Activated CD8-positive, alpha-beta memory T cell treated with anti-CD3 and anti-CD28 coated beads, Interleukin-2, amount 50 U/mL, for 1 hour (primary cell): Measurements from ENCODE around the gene SLC13A5.
"Not testable (repeated sequence)": the region's sequence is repeated elsewhere in the genome, so short reads cannot be mapped to it uniquely, and the experiment has no call there.

Source experiments
- DNase-seq: peaks from one replicate; pipeline ENCODE4 v3.0.0-alpha.2; 2020; ENCODE audit errors: extremely low read depth

Gene SLC13A5

DNA sequence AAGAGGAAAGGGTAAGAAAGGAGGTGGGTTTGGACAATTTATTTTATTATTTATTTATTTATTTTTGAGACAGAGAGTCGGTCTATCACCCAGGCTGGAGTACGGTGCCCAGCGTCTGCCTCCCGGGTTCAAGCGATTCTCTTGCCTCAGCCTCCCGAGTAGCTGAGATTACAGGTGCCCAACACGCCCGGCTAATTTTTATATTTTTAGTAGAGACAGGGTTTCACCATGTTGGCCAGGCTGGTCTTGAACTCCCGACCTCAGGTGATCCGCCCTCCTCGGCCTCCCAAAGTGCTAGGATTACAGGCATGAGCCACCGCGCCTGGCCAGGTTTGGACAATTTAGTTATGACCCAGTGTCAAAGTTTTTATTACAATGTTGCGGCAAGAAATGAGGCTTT lies 50.0 kb downstream of the SLC13A5 start:
- DNase-seq = not testable (repeated sequence)

GRCh38 chr17:6661464-6661848 lies 51.7 kb downstream of the SLC13A5 start:
- DNase-seq = no peak

DNA sequence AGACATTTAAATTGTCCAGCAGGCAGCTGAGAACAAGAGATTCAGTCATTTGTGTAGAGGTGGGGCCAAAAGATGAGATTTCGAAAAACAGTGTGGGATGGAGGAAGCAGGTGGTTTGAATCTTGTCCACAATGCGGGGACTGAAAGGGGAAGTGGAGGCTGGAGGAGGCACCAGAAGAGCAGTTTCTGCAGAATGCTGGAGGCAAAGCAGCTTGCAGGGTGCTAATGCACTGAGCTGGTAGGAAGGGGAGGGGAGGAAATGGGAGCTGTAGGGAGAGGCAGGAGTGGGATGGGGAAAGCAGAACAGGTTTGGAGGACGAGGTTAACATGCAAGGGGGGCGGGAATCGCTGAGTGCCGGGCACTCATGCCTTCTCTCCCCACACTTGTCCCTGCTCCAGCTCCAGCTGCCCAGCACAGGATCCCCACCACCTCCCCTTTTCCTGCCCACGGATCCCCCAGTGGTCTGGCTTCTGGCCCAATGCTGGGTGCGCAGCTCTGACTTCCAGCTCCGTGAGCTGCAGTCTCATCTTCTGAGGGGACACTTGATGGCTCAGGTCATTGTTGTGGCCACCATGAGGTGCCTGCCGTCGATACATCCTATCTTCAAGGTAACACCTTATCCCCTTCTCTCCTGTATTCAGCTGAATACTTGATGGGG lies 52.2 kb downstream of the SLC13A5 start:
- no peak for DNase-seq

- DNase-seq = no peak
Measured at GRCh38 chr17:6660101-6660500, 53.1 kb downstream of the SLC13A5 start.

- DNase-seq = not testable (repeated sequence)
Measured at GRCh38 chr17:6658411-6658810, 54.8 kb downstream of the SLC13A5 start.

DNA sequence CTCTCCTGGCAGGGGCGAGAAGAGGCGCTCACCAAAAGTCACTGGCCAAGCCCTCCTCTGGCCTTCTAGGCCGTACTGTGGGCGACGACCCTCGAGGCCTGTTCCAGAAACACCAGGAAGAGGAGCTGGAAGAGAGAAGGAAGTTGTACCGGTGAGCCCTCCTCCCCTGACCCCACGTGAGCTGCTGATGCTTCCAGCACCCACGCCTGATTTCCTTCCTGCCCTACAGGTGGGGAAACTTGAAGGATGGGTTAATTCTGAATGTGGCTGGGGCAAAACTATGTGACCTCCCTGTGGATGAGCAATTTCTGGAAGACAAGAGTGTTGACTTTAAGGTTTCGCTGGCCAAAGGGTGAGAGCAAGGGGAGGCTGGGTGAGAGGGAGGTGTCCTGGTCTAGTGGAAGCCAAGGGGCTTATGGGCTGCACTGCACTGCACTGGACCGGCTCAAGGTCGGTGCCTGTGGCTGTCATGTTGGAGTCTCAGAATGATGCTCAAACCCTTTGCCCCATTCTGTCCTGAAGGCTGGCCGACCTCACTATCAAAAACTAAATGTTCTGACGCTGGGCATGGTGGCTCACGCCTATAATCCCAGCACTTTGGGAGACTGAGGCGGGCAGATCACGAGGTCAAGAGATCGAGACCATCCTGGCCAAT lies 55.4 kb downstream of the SLC13A5 start:
- no peak for DNase-seq

DNA sequence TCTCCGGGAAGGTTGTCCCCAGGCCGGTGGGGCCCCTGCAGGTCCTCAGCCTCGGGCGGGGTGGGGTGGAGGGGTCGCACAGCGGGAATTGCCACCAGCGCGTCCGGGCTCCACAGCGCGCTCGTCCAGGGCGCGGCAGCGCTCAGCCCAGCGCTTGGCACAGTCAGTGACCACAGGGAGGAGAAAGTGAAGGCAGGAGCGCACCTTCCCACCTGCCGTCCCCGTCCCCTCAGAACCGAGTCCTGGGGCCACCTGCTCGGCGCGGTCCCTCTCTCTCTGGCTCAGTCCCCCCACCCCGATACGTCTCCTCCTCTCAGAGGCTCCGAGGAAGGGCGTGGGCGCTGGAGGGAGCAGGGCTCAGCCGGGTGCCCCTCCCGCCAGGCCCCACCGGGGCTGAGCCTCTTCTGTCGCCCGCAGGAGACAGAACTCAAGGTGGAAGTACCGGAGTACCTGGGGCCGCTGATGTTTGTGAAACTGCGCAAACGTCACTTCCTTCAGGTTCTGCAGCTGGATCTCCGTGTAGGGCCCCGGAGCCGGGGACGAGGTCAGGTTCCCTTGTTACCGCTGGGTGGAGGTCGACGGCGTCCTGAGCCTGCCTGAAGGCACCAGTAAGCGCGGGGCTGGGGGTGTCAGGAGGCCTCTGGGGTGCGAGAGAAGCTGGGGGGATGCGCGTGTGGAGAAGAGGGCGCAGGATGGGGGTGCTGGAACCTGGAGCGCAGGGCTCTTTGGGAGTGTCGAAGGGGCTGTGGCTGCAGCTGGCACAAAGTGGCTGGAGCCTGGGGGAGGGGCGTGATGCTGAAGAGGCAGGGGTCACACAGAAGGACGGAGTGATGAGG lies 56.2 kb downstream of the SLC13A5 start:
- peak; percentile 39 for DNase-seq

DNA sequence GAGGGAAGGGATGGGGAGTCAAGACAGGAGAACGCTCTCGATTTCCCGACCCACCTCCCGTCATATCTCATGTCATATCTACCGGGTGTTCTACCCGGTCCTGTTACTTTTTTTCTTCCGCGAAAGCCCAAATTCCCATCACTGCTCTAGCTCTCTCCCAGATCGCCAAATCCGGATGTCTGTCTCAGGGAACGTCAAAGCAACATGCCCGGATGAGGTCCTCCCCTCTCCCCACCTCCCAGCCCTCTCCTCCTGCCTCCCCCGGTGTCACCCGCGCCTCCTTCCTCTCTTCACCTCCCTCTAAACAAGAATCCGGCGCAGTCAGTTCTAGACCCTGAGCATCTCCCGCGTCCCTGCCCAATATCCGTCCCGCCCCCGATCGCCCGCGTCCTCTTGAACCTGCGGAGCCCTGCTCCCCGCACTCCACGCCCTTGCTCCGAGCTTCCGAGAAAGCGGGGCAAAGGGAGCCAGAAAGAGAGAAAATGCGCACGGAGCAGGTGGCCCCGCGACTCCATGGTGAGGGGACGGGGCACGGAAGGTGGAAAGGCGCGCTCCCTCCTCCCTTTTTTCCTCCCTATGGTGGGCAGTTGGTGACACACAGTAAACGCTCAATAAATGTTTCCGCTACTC lies 57.3 kb downstream of the SLC13A5 start:
- not testable (repeated sequence) for DNase-seq

DNA sequence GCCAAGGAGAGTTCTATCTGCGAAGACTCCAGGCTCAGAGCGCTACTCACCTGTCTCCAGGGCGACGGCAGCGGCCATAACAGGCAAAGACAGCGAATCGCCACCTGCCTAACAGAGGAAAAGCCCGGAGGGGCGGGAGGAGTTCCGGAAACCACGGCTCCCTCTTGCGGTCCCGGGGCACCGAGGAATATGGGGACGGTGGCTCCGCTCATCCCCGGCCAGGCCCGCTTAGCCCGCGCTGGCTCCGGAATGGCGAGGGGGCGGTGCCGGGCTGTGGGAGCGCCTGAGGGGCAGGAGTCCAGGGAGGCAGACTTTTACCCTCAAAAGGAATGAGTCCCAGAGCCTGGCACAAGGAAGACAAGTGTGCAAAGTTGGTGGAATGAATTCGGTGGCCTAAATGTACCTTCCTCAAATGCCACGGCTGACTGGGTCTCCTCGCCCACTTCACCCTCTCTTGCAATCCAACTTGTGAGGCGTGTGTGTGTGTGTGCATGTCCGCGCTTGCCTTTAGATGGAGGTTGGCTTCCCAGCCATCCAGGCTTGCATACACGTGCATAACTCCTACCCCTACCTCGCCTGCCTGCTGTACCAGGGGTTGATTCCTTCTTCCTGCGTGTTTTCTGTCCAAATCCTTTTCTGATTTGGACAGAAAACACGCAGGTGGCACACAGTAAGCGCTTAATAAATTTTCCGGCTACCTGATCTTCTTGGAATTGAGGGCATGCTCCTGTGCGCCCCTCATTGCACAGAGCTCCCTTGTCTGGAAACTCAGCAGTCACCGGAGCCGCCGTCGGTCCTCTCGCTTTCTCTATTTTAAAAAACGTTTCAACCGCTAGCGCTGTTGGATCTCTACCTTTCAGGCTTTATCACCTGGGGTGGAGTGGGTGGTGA lies 58.1 kb downstream of the SLC13A5 start:
- no peak for DNase-seq

GRCh38 chr17:6651919-6652452 lies 61.2 kb downstream of the SLC13A5 start:
- no peak for DNase-seq

GRCh38 chr17:6651354-6651918 lies 61.7 kb downstream of the SLC13A5 start, which contains the start of the genes C17orf100 and MED31:
C17orf100 (plus strand) TSS chr17:6651762; CDS start chr17:6651914, 152 bp downstream.
MED31 (minus strand) TSS chr17:6651605; CDS start chr17:6651528, 77 bp downstream.
- DNase-seq = peak; percentile 86

DNA sequence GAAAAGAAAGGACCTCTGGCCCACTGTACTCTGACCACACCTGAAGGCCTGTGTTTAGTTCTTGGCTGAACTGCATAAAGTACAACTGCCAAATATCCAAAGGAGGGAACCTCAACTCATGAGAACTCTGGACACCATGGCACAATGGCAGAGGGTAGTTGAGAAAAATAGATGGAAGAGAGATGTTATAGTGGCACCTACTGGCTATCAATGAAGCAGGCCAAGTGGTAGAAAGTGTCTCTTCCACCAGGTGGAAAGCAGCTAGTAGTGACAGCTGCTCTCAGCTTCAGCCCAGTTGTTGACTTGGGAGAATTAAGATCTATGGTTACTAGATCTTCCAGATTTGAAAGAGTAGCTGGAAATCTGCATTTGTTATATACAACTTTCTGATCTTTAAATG lies 65.0 kb downstream of the SLC13A5 start:
- no peak for DNase-seq

GRCh38 chr17:6643451-6644125 lies 69.6 kb downstream of the SLC13A5 start:
- no peak for DNase-seq

- DNase-seq = no peak
Measured at GRCh38 chr17:6642592-6642991, 70.6 kb downstream of the SLC13A5 start.

GRCh38 chr17:6641247-6641863 lies 71.8 kb downstream of the SLC13A5 start:
- no peak for DNase-seq

GRCh38 chr17:6640536-6641246 lies 72.5 kb downstream of the SLC13A5 start, which contains the start of the genes KIAA0753 and TXNDC17:
KIAA0753 (minus strand) TSS chr17:6640711; CDS start chr17:6635103, 5,608 bp downstream.
TXNDC17 (plus strand) TSS chr17:6641060; CDS start chr17:6641083, 23 bp downstream.
- peak; percentile 51 for DNase-seq

GRCh38 chr17:6639586-6640535 lies 73.3 kb downstream of the SLC13A5 start:
- no peak for DNase-seq
